Prostate gland (tissue), 2 donors: ENCODE results near the gene TUBB1. TPM values are rescaled to one million over a fixed set of nuclear protein-coding genes. Genes with fewer than 3 reads are reported as not detected.

Experiments used
- DNase-seq: peaks from one replicate; pipeline ENCODE4 v3.0.0-alpha.2; 2019; ENCODE audit warnings: low spot score
- H3K27ac ChIP-seq, 2 donors: fragments of 200-600 bp; sonication (generic); 2 replicates each; pipeline ENCODE4 v1.5.1; 2017 to 2019
- H3K27me3 ChIP-seq: fragments of 200-600 bp; sonication (generic); replicated peaks from 2 replicates; pipeline ENCODE4 v1.5.1; 2019; ENCODE audit not compliant: insufficient read depth
- H3K36me3 ChIP-seq, 2 donors: fragments of 200-600 bp; sonication (generic); 1 replicate in 1 of 2; 2 replicates in 1 of 2; pipeline versions ENCODE4 v1.5.1 to v1.8.1; 2017 to 2019
- H3K4me1 ChIP-seq: fragments of 200-600 bp; sonication (generic); replicated peaks from 2 replicates; pipeline ENCODE4 v1.5.1; 2019
- H3K4me3 ChIP-seq, 2 donors: fragments of 200-600 bp; sonication (generic); 2 replicates each; pipeline ENCODE4 v1.5.1; 2017 to 2019
- H3K9me3 ChIP-seq: fragments of 200-600 bp; sonication (generic); 2 replicates; pipeline ENCODE4 v1.5.1; 2017
- POLR2A ChIP-seq: fragments of 450-650 bp; IDR thresholded peaks from one replicate; pipeline ENCODE4 v1.6.1; 2016; ENCODE audit warnings: antibody characterized with exemption, mild to moderate bottlenecking
- POLR2AphosphoS5 ChIP-seq: sonication (generic); formaldehyde crosslinking; IDR thresholded peaks from one replicate; pipeline ENCODE4 v1.6.1; 2017; ENCODE audit warnings: antibody characterized with exemption
- WGBS: methylation state at CpG from one replicate; pipeline ENCODE4 v1.1.5; 2018; 5-methylcytosine and 5-hydroxymethylcytosine counted together
- intact Hi-C: fragments of 100-400 bp; cut with DNase I; formaldehyde crosslinking; loops from one replicate; pipeline ENCODE4 v1.14.2; 2022
- total RNA-seq, 2 donors: library from RNA; depleted of rRNA; stranded (reverse); fragments of >200 nt; gene quantifications; one replicate each; pipeline ENCODE4 v1.1.0, GENCODE V29; 2016
- TF ChIP-seq, protein P1 (sequence below), 4 experiments: fragments of 200-600 bp in 2 of 4; fragments of 450-650 bp in 2 of 4; sonication (generic) in 2 of 4; IDR thresholded peaks; 1 replicate in 3 of 4; 2 replicates in 1 of 4; pipeline ENCODE4 v1.5.1; 2016 to 2019; ENCODE audit warnings: antibody characterized with exemption in 4 of 4, mild to moderate bottlenecking in 2 of 4, moderate library complexity in 2 of 4

Gene TUBB1
- total RNA-seq, 2 donors from 2014 or later = not detected

DNA sequence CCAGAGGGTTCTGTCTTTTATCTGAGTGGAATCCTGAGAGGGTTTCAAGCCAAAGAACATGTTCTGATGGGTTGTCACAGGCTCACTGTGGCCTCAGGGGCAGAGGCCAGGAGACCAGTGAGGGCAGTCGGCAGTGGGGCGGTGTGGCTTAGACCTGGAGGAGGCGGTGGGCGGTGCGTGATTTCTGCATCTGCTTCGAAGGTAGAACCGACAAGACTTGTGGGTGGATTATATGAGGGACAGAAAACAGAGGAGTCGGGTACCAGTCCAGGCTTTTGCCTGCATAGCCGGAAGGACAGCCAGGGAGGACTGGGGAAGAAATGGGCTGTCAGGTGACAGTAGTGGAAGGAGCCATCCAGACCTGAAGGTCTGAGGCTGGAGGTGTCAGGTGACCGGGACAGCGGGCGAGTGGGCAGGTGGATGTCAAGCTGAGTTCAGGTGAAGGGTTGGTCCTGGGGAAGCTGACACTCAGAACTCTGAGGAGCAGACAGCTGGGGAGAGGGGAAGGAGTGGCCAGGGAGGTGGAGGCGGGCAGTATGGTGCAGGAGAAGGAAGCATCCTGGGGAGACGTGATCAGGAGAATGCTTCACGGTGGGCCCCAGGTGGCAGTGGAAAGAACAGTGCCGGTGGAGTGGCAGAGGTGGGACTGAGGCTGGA, 15.3 kb upstream of the TUBB1 start:
- no peak overlapping the region for H3K27ac ChIP-seq
- H3K36me3 ChIP-seq = peaks cover 0 to 12% of the 10 kb centered on the region in 2 donors
- no peak for DNase-seq
- H3K4me3 ChIP-seq = no peak overlapping the region
- H3K9me3 ChIP-seq = no peaks in the 10 kb centered on the region
- WGBS = 82% methylated on average over 16 of the region's 16 CpGs
- H3K4me1 ChIP-seq = peaks cover 7% of the 10 kb centered on the region
- no peaks in the 10 kb centered on the region for H3K27me3 ChIP-seq
- intact Hi-C loops = no loop called here
- TF ChIP-seq POLR2AphosphoS5 (no peak), POLR2A (no peak)
- TF ChIP-seq, protein P1, sequence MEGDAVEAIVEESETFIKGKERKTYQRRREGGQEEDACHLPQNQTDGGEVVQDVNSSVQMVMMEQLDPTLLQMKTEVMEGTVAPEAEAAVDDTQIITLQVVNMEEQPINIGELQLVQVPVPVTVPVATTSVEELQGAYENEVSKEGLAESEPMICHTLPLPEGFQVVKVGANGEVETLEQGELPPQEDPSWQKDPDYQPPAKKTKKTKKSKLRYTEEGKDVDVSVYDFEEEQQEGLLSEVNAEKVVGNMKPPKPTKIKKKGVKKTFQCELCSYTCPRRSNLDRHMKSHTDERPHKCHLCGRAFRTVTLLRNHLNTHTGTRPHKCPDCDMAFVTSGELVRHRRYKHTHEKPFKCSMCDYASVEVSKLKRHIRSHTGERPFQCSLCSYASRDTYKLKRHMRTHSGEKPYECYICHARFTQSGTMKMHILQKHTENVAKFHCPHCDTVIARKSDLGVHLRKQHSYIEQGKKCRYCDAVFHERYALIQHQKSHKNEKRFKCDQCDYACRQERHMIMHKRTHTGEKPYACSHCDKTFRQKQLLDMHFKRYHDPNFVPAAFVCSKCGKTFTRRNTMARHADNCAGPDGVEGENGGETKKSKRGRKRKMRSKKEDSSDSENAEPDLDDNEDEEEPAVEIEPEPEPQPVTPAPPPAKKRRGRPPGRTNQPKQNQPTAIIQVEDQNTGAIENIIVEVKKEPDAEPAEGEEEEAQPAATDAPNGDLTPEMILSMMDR (IDR thresholded peaks at IDR 0.05) = no peak

DNA sequence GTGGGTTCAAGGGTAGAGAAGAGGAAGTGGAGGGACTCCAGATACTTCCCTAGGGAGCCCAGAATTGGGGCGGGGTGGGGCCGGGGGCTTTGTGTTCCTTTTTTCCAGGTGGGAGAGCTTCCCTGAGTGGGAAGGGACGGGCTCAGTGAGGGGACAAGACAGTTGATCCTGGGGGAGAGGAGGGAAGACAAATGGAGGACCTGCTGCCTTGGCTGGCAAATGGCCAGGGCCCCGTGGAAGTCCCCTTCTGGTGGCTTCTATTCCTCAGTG, 14.8 kb upstream of the TUBB1 start:
- Histone ChIP-seq H3K9me3 (no peaks in the 10 kb centered on the region), H3K27me3 (no peaks in the 10 kb centered on the region), H3K4me3 (no peak overlapping the region), H3K4me1 (peaks cover 7% of the 10 kb centered on the region), H3K36me3 (peaks cover 0 to 8% of the 10 kb centered on the region in 2 donors), H3K27ac (no peak overlapping the region)
- intact Hi-C loops = no loop called here
- DNase-seq = no peak
- 67% methylated on average over 4 of the region's 4 CpGs for WGBS
- TF ChIP-seq POLR2A = no peak
- TF ChIP-seq, protein P1 (IDR thresholded peaks at IDR 0.05) = no peak
- TF ChIP-seq POLR2AphosphoS5 = no peak

- DNase-seq = no peak
- Histone ChIP-seq H3K4me1 (peaks cover 7% of the 10 kb centered on the region), H3K4me3 (no peak overlapping the region), H3K27me3 (no peaks in the 10 kb centered on the region), H3K9me3 (no peaks in the 10 kb centered on the region), H3K27ac (no peak overlapping the region), H3K36me3 (peaks cover 0 to 8% of the 10 kb centered on the region in 2 donors)
- TF ChIP-seq, protein P1 (IDR thresholded peaks at IDR 0.05) = no peak
- TF ChIP-seq POLR2A (no peak), POLR2AphosphoS5 (no peak)
- WGBS = 58% methylated on average over 17 of the region's 17 CpGs
- intact Hi-C loops = no loop called here
Measured at GRCh38 chr20:59004763-59005522, 14.3 kb upstream of the TUBB1 start.

DNA sequence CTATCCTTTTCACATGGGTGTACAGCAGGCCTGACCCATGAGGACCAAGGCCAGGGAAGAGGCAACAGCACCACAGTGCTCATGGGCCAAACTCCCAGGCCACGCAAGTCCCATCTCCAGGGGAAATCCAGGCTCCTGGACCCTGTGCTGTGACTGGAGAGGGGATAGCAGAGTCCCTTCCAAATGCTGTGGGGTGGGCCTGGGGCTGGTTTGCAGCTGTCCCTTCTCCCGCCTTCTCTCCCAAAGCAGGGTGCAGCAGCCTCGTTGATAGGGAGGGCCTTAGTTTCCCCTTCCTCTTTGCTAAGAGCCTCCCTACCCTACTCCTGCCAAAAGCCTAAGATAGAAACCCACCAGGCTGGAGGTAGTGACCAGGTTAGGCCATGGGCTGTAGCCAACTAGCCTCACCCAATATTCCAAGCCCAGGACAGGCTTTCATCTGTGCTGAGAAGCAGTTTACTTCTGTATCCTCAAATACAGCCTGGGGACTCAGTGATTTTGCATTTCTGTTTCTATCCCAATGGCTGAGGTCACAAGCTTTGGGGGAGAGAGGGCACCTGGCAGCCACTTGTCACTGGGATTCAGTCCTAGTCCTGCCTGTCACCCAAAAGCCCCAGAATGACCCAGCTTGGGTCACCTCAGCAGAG, 13.6 kb upstream of the TUBB1 start:
- WGBS = 77% methylated on average over 3 of the region's 3 CpGs
- Histone ChIP-seq H3K27me3 (no peaks in the 10 kb centered on the region), H3K36me3 (peaks cover 0 to 8% of the 10 kb centered on the region in 2 donors), H3K4me1 (peaks cover 7% of the 10 kb centered on the region), H3K9me3 (no peaks in the 10 kb centered on the region), H3K4me3 (peak overlapping the region; percentile 66 to 68), H3K27ac (peak overlapping the region; percentile 72 to 76)
- intact Hi-C loops = no loop called here
- DNase-seq = no peak
- TF ChIP-seq, protein P1 (IDR thresholded peaks at IDR 0.05) = no peak
- no peak for TF ChIP-seq POLR2A
- no peak for TF ChIP-seq POLR2AphosphoS5
